Right lobe of liver (tissue), 4 donors: Measurements from ENCODE around the gene BLVRB.

ENCODE experiments used
- CTCF ChIP-seq, 4 donors: fragments of 200-600 bp in 3 of 4; fragments of 450-650 bp in 1 of 4; IDR thresholded peaks; one replicate each; pipeline versions ENCODE4 v1.5.1 to v1.8.0; 2016 to 2022; ENCODE audit warnings: antibody characterized with exemption in 4 of 4, mild to moderate bottlenecking in 2 of 4
- POLR2A ChIP-seq: fragments of 450-650 bp; IDR thresholded peaks from one replicate; pipeline ENCODE4 v1.6.1; 2017; ENCODE audit warnings: antibody characterized with exemption, mild to moderate bottlenecking
- donor health status: DM: no; HTN: no; CAD: no.
- donor health status: DM: no; HTN: no; CAD: no.
- donor health status: DM: no; HTN: yes; CAD: no.

GRCh38 chr19:40400559-40400958 lies 65.0 kb downstream of the BLVRB start:
- TF ChIP-seq CTCF (IDR thresholded peaks at IDR 0.05) (no peak), POLR2A (no peak)
